ENCODE measurements around the gene LCE7A. TPM values are rescaled to one million over a fixed set of nuclear protein-coding genes. Genes with fewer than 3 reads are reported as not detected.

Gene LCE7A, protein sequence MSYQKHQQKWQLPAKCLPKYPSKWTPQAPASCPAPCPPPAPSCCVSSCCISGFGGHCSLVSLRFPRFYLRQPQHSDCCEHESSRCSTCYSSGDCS
- not detected in 2 replicates for total RNA-seq (2013; cell fraction: nucleolus; rRNA removed)
- total RNA-seq (2014; rRNA removed), result not detected in 2 replicates
- not detected in 2 replicates for total RNA-seq (2014; rRNA removed; fragmentation: Illumina TruSeq; extraction: Trizol)
- total RNA-seq (2021), result not detected in 2 replicates
- not detected for polyA plus RNA-seq (2011; ENCODE audit: low read depth)
- not detected in 2 replicates for polyA plus RNA-seq (2011; rRNA removed)
- polyA plus RNA-seq (2011; cell fraction: cytosol; rRNA removed), result not detected in 2 replicates
- polyA plus RNA-seq (2011; cell fraction: nucleus; rRNA removed), result not detected in 2 replicates
- not detected in 2 replicates for polyA plus RNA-seq (2012)
- not detected in 2 replicates for polyA plus RNA-seq (2014; fragmentation: Illumina TruSeq; extraction: Trizol)
- polyA plus RNA-seq (2014; fragmentation: Nextera tagmentation; extraction: Ambion mirVana), result not detected
- not detected in 2 replicates for polyA plus RNA-seq (2014; rRNA removed)
- not detected for polyA plus RNA-seq (2016; fragmentation: Nextera tagmentation; extraction: Ambion mirVana)
- not detected in 2 replicates for polyA minus RNA-seq (2011; rRNA and poly(A)+ RNA removed)
- not detected in 2 replicates for polyA minus RNA-seq (2011; cell fraction: cytosol; rRNA and poly(A)+ RNA removed)
- not detected in 2 replicates for polyA minus RNA-seq (2011; cell fraction: nucleus; rRNA and poly(A)+ RNA removed)
- not detected for Bru-seq, nascent RNA
- not detected for BruChase-seq, experiment 1, labeled RNA remaining after a 6-hour chase
- BruChase-seq, experiment 2, labeled RNA remaining after a 2-hour chase, result not detected
- long read RNA-seq, experiment 1, result 0 reads
- long read RNA-seq, experiment 2, result 0 reads

DNA sequence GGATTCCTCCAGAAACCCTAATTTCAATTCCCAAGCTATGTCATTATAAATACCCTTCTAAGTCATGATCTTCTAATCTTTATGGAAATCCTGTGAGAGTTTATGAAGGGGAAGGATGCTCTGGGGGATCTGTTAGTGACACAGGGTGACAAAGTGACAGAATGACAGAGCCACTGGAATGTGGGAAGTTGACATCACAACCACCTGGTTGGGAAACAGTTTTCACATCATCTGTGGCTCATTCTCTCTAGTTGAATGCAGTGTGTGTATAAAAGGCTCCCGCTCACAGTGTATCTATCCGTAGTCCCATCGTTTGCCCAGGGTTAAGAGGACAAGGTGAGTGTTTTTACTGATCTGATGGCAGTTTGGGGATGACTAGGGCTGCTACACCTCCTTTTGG, at the start of gene LCE7A:
LCE7A (plus strand) TSS at position 301 of the 400 bp plus-strand sequence. CDS start 702 bp downstream, outside the sequence.
- intact Hi-C loops (cut with micrococcal nuclease; ENCODE audit: unreplicated experiment) (no loop called here), in situ Hi-C loops (cut with MboI) (no loop called here)
- ChIA-PET SMC1A (ENCODE audit: uncharacterized antibody, unreplicated experiment) (interaction anchor here (0.6 kb wide), 1 partner anchor 467 kb away, joined by 3 read pairs; no protein-coding TSS in a partner anchor), POLR2A (no interaction called here), CTCF (interaction anchor here (1.1 kb wide), 1 partner anchor 13 kb away, joined by 4 read pairs; no protein-coding TSS in a partner anchor), RAD21 (ENCODE audit: unreplicated experiment) (no interaction called here)
- Histone ChIP-seq H3K27ac (ENCODE audit: control insufficient read depth, insufficient read depth) (no peak within 1 kb of the TSS), H3K27me3 (replicated peaks in 1 of 2; ENCODE audit: control insufficient read depth in 2 of 2, insufficient read depth in 2 of 2, low read length in 1 of 2) (no peaks in the 10 kb centered on the region; a peak in 1 of 4 replicates), H3K4me3 (no peak within 1 kb of the TSS), H2AFZ (ENCODE audit: control insufficient read depth, low read depth, low read length) (no peak within 1 kb of the TSS), H3K9me3 (replicated peaks; ENCODE audit: control insufficient read depth, insufficient read depth, low read length) (no peaks in the 10 kb centered on the region), H4K20me1 (ENCODE audit: control insufficient read depth, insufficient read depth) (no peaks in the 10 kb centered on the region), H3K9ac (ENCODE audit: control insufficient read depth, insufficient read depth, low read length) (no peak within 1 kb of the TSS), H3K4me2 (ENCODE audit: control insufficient read depth, insufficient read depth) (no peak within 1 kb of the TSS), H3K79me2 (ENCODE audit: control insufficient read depth, insufficient read depth, low read length) (no peaks in the 10 kb centered on the region), H3K4me1 (ENCODE audit: control insufficient read depth, insufficient read depth, low read length) (no peaks in the 10 kb centered on the region), H3K36me3 (ENCODE audit: control insufficient read depth in 2 of 2, insufficient read depth in 2 of 2, low read length in 1 of 2) (no peaks in the 10 kb centered on the region)
- FAIRE-seq, result no peak
- WGBS (ENCODE audit: insufficient coverage, insufficient replicate concordance, low lambda C conversion rate, missing lambda C conversion rate), result 38% methylated on average over 3 of the region's 3 CpGs
- TF ChIP-seq SIN3A (IDR thresholded peaks at IDR 0.05; ENCODE audit: low read depth, low read length) (no peak), PAX8 (IDR thresholded peaks at IDR 0.05) (no peak), ASH2L (IDR thresholded peaks at IDR 0.05; ENCODE audit: borderline replicate concordance, low read depth) (no peak), ATF7 (IDR thresholded peaks at IDR 0.05; ENCODE audit: low read depth) (no peak), BCL11A (IDR thresholded peaks at IDR 0.05; ENCODE audit: low read depth, low read length) (no peak), SMAD5 (IDR thresholded peaks at IDR 0.05; ENCODE audit: low read depth) (no peak), ZNF384 (IDR thresholded peaks at IDR 0.05; ENCODE audit: borderline replicate concordance, low read depth, low read length) (no peak), MYB (IDR thresholded peaks at IDR 0.05; ENCODE audit: borderline replicate concordance, low read depth, low read length) (no peak), TAF1 (IDR thresholded peaks at IDR 0.05; ENCODE audit: borderline replicate concordance, low read depth, low read length) (no peak), POLR2AphosphoS5 (IDR thresholded peaks at IDR 0.05; ENCODE audit: low read length) (no peak), HCFC1 (IDR thresholded peaks at IDR 0.05; ENCODE audit: low read length) (no peak), SMAD1 (IDR thresholded peaks at IDR 0.05; ENCODE audit: low read depth, partially characterized antibody) (no peak), IRF4 (IDR thresholded peaks at IDR 0.05; ENCODE audit: low read depth, low read length) (no peak)
- no TSS peak for BruUV-seq (replicated peaks)
- ATAC-seq, result no peak
- DNase-seq (ENCODE audit: low read depth, low spot score), result no peak
